Lower leg skin (tissue), 3 donors: Measurements from ENCODE around the gene NLN.

Experiments used
- CTCF ChIP-seq, 3 donors: fragments of 450-650 bp; IDR thresholded peaks; one replicate each; pipeline ENCODE4 v1.5.1; 2016; ENCODE audit warnings: antibody characterized with exemption in 3 of 3, mild to moderate bottlenecking in 3 of 3, moderate library complexity in 2 of 3
- POLR2A ChIP-seq, 2 donors: fragments of 450-650 bp; IDR thresholded peaks; one replicate each; pipeline ENCODE4 v1.6.1; 2016 to 2017; ENCODE audit warnings: antibody characterized with exemption in 2 of 2, mild to moderate bottlenecking in 1 of 2, moderate library complexity in 1 of 2

GRCh38 chr5:65834306-65834705 lies 112.3 kb downstream of the NLN start:
- TF ChIP-seq CTCF (IDR thresholded peaks at IDR 0.05) (no peak), POLR2A (IDR thresholded peaks at IDR 0.05) (no peak)
